ENCODE measurements around the gene CXXC4.

- no peak for TF ChIP-seq CTCF (IDR thresholded peaks at IDR 0.05)
- no peak for TF ChIP-seq REST (IDR thresholded peaks at IDR 0.05; ENCODE audit: insufficient read depth in 1 of 2, low read depth in 2 of 2, low read length in 1 of 2)
- TF ChIP-seq SIN3A (IDR thresholded peaks at IDR 0.05; ENCODE audit: borderline replicate concordance, insufficient read depth, low read depth, low read length): no peak
- TF ChIP-seq POLR2AphosphoS5 (IDR thresholded peaks at IDR 0.05; ENCODE audit: low read depth, low read length): no peak
Observed at GRCh38 chr4:104447294-104447693, 47.4 kb downstream of the CXXC4 start.
